Neuronal stem cell (in vitro differentiated cells): ENCODE results near the gene OSBPL10.

Source experiments
- DNase-seq: peaks from one replicate; pipeline ENCODE4 v3.0.0-alpha.2; 2013; ENCODE audit warnings: low spot score
- H2AFZ ChIP-seq: one replicate; pipeline ENCODE4 v1.6.1; 2013; ENCODE audit warnings: mild to moderate bottlenecking, low read length, inconsistent platforms
- H2AK5ac ChIP-seq: 2 replicates; pipeline ENCODE4 v1.6.1; 2013; ENCODE audit warnings: low read depth, mild to moderate bottlenecking, inconsistent platforms, low read length, moderate library complexity, mixed read lengths
- H2BK120ac ChIP-seq: 2 replicates; pipeline ENCODE4 v1.6.1; 2013; ENCODE audit warnings: low read depth, mild to moderate bottlenecking, inconsistent platforms, low read length, moderate library complexity, mixed read lengths
- H2BK12ac ChIP-seq: one replicate; pipeline ENCODE4 v1.6.1; 2013; ENCODE audit warnings: low read length, inconsistent platforms
- H2BK15ac ChIP-seq: 2 replicates; pipeline ENCODE4 v1.6.1; 2013; ENCODE audit warnings: mild to moderate bottlenecking, low read length, inconsistent platforms, mixed read lengths
- H2BK5ac ChIP-seq: one replicate; pipeline ENCODE4 v1.6.1; 2013; ENCODE audit warnings: inconsistent platforms, mild to moderate bottlenecking, low read length, moderate library complexity
- H3K14ac ChIP-seq: one replicate; pipeline ENCODE4 v1.6.1; 2013; ENCODE audit warnings: low read length, inconsistent platforms
- H3K18ac ChIP-seq: 2 replicates; pipeline ENCODE4 v1.6.1; 2013; ENCODE audit warnings: low read length, inconsistent platforms
- H3K23ac ChIP-seq: 2 replicates; pipeline ENCODE4 v1.6.1; 2013; ENCODE audit warnings: low read depth, mild to moderate bottlenecking, mixed read lengths, low read length, inconsistent platforms; ENCODE audit not compliant: poor library complexity
- H3K27ac ChIP-seq: replicated peaks from 3 replicates; pipeline ENCODE4 v1.5.1; 2013; ENCODE audit warnings: low read length, inconsistent platforms
- H3K27me3 ChIP-seq, 3 experiments: 2 replicates each; pipeline ENCODE4 v1.6.1; 2013; ENCODE audit warnings: low read length in 3 of 3, mild to moderate bottlenecking in 2 of 3, inconsistent platforms in 1 of 3, low read depth in 1 of 3, mixed read lengths in 1 of 3, moderate library complexity in 1 of 3; ENCODE audit not compliant: control insufficient read depth in 3 of 3, insufficient read depth in 3 of 3
- H3K36me3 ChIP-seq, 2 donors: replicated peaks in 1 of 2; 2 replicates each; pipeline ENCODE4 v1.6.1; 2013; ENCODE audit warnings: low read length in 2 of 2; ENCODE audit not compliant: control insufficient read depth in 2 of 2, insufficient read depth in 2 of 2
- H3K4ac ChIP-seq: 2 replicates; pipeline ENCODE4 v1.6.1; 2013; ENCODE audit warnings: inconsistent platforms, mild to moderate bottlenecking, low read length, moderate library complexity
- H3K4me1 ChIP-seq, 2 donors: 1 replicate in 1 of 2; 2 replicates in 1 of 2; pipeline ENCODE4 v1.6.1; 2013; ENCODE audit warnings: low read length in 2 of 2, low read depth in 1 of 2; ENCODE audit not compliant: control insufficient read depth in 2 of 2, insufficient read depth in 1 of 2
- H3K4me2 ChIP-seq: one replicate; pipeline ENCODE4 v1.6.1; 2013; ENCODE audit warnings: mild to moderate bottlenecking, low read length, inconsistent platforms; ENCODE audit not compliant: insufficient read depth, poor library complexity, severe bottlenecking
- H3K4me3 ChIP-seq, 2 donors: 2 replicates each; pipeline ENCODE4 v1.5.1; 2013; ENCODE audit warnings: low read length in 2 of 2, mild to moderate bottlenecking in 2 of 2, inconsistent platforms in 1 of 2, moderate library complexity in 1 of 2
- H3K79me1 ChIP-seq: one replicate; pipeline ENCODE4 v1.6.1; 2013; ENCODE audit warnings: low read depth, mild to moderate bottlenecking, inconsistent platforms, low read length, moderate library complexity
- H3K9ac ChIP-seq: one replicate; pipeline ENCODE4 v1.6.1; 2013; ENCODE audit warnings: mild to moderate bottlenecking, low read depth, low read length, inconsistent platforms; ENCODE audit not compliant: poor library complexity
- H3K9me3 ChIP-seq, 2 donors: replicated peaks in 1 of 2; 2 replicates each; pipeline versions ENCODE3 to v1.6.1; 2013; ENCODE audit warnings: low read length in 2 of 2, mild to moderate bottlenecking in 2 of 2, inconsistent platforms in 1 of 2, low read depth in 1 of 2, mixed read lengths in 1 of 2, moderate library complexity in 1 of 2; ENCODE audit not compliant: control insufficient read depth in 2 of 2, insufficient read depth in 1 of 2
- H4K8ac ChIP-seq: one replicate; pipeline ENCODE4 v1.6.1; 2013; ENCODE audit warnings: low read depth, mild to moderate bottlenecking, inconsistent platforms, low read length, moderate library complexity
- H4K91ac ChIP-seq: one replicate; pipeline ENCODE4 v1.6.1; 2013; ENCODE audit warnings: low read length, low read depth, mild to moderate bottlenecking, inconsistent platforms; ENCODE audit not compliant: poor library complexity
- WGBS, 2 donors: extraction: QIAGEN DNeasy Blood & Tissue Kit; methylation state at CpG; one replicate each; pipeline ENCODE4 v1.1.7; 2013; ENCODE audit warnings: missing lambda C conversion rate in 2 of 2, mixed read lengths in 1 of 2; ENCODE audit not compliant: insufficient read length in 2 of 2, insufficient replicate concordance in 1 of 2; ENCODE audit errors: extremely low coverage in 2 of 2; 5-methylcytosine and 5-hydroxymethylcytosine counted together

Gene OSBPL10

DNA sequence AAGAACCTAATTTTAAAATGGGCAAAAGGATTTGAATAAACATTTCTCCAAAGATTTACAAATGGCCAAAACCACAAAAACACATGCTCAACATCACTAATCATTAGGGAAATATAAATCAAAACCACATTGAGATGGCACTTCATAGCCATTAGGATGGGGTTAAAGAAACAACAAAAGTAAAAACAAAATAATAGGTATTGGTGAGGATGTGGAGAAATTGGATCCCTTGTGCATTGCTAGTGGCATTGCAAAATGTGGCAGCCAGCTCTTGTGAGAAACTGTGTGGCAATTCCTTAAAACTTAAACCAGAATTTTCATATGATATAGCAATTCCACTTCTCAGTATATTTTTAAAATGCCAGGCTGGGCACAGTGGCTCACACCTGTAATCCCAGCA lies 321.8 kb downstream of the OSBPL10 start:
- Histone ChIP-seq H3K27me3 (no peaks in the 10 kb centered on the region), H2BK12ac (no peak overlapping the region), H2AK5ac (no peak overlapping the region), H2BK120ac (no peak overlapping the region), H3K14ac (no peak overlapping the region), H3K4ac (no peak overlapping the region), H3K27ac (no peak overlapping the region), H2AFZ (no peak overlapping the region), H3K36me3 (no peaks in the 10 kb centered on the region), H4K8ac (no peak overlapping the region), H2BK5ac (no peak overlapping the region), H3K9ac (no peak overlapping the region), H4K91ac (no peak overlapping the region), H3K4me3 (no peak overlapping the region), H3K4me2 (no peak overlapping the region), H2BK15ac (no peak overlapping the region), H3K18ac (no peak overlapping the region), H3K79me1 (no peaks in the 10 kb centered on the region), H3K23ac (no peak overlapping the region), H3K4me1 (peaks cover 3% of the 10 kb centered on the region in 2 donors), H3K9me3 (peaks cover 0 to 2% of the 10 kb centered on the region in 2 donors)
- no peak for DNase-seq

DNA sequence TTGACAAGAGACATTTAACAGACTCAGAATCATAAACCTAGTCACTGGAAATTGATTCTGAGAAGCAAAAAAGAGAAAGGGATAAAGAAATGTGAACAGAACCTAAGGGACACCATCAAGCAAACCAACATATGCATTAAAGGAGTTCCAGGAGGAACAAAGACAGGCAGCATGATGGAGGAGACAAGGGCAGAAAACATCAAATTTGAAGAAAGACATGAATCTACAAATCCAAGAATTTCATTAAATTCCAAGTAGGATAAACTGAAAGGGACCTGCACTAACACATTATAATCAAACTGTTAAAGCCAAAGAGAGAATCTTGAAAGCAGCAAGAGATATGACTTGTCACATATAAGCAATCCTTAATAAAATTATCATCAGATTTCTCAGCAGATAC lies 326.1 kb downstream of the OSBPL10 start:
- Histone ChIP-seq H3K9ac (no peak overlapping the region), H3K14ac (no peak overlapping the region), H3K27me3 (no peaks in the 10 kb centered on the region), H3K18ac (no peak overlapping the region), H3K79me1 (no peaks in the 10 kb centered on the region), H2BK120ac (no peak overlapping the region), H2BK12ac (no peak overlapping the region), H3K23ac (no peak overlapping the region), H4K8ac (no peak overlapping the region), H3K4me3 (no peak overlapping the region), H3K9me3 (peaks cover 5 to 13% of the 10 kb centered on the region in 2 donors), H3K4me2 (no peak overlapping the region), H2AFZ (no peak overlapping the region), H2AK5ac (no peak overlapping the region), H2BK15ac (no peak overlapping the region), H3K36me3 (no peaks in the 10 kb centered on the region), H3K4me1 (no peaks in the 10 kb centered on the region), H3K4ac (no peak overlapping the region), H3K27ac (no peak overlapping the region), H4K91ac (no peak overlapping the region), H2BK5ac (no peak overlapping the region)
- no peak for DNase-seq

DNA sequence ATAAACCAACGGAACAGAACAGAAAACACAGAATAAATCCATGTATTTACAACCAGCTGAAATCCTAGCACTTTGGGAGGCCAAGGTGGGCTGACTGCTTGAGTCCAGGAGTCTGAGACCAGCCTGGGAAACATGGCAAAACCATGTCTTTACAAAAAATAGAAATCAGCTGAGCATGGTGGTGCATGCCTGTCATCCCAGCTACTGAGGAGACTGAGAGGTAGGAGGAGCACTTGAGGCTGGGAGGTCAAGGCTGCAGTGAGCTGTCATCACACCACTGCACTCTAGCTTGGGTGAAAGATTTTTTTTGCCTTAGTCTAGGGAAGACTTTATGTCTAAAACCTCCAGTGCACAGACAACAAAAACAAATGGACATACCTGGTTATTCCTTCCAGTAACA lies 327.6 kb downstream of the OSBPL10 start:
- DNase-seq = no peak
- H2AFZ ChIP-seq = no peak overlapping the region
- H3K27ac ChIP-seq = no peak overlapping the region
- H2BK120ac ChIP-seq = no peak overlapping the region
- H2AK5ac ChIP-seq = no peak overlapping the region
- no peak overlapping the region for H3K9ac ChIP-seq
- no peak overlapping the region for H3K4me3 ChIP-seq
- H2BK5ac ChIP-seq = no peak overlapping the region
- WGBS, 2 donors = no CpG with 5 or more reads among the region's 1 CpG
- peaks cover 10 to 28% of the 10 kb centered on the region in 2 donors for H3K9me3 ChIP-seq
- no peak overlapping the region for H3K14ac ChIP-seq
- no peak overlapping the region for H3K18ac ChIP-seq
- H2BK15ac ChIP-seq = no peak overlapping the region
- no peak overlapping the region for H4K8ac ChIP-seq
- no peaks in the 10 kb centered on the region for H3K4me1 ChIP-seq
- H3K23ac ChIP-seq = no peak overlapping the region
- H4K91ac ChIP-seq = no peak overlapping the region
- H3K79me1 ChIP-seq = no peaks in the 10 kb centered on the region
- no peaks in the 10 kb centered on the region for H3K27me3 ChIP-seq
- peaks cover 0 to 2% of the 10 kb centered on the region in 2 donors for H3K36me3 ChIP-seq
- no peak overlapping the region for H3K4me2 ChIP-seq
- H3K4ac ChIP-seq = no peak overlapping the region
- no peak overlapping the region for H2BK12ac ChIP-seq

DNA sequence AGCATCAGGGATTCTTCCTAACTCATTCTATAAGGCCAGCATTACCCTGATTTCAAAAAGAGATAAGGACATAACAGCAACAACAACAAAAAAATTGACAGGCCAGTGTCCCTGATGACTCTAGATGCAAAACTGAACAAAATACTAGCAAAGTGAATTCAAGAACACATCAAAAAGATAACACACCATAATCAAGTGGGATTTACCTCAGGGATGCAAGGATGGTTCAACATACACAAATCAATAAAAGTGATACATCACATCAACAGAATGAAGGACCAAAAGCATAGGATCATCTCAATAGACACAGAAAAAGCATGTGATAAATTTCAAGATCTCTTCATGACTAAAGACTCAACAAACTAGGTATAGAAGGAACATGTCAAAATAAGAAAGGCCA lies 328.8 kb downstream of the OSBPL10 start:
- Histone ChIP-seq H3K4me1 (no peaks in the 10 kb centered on the region), H4K91ac (no peak overlapping the region), H3K23ac (no peak overlapping the region), H2AFZ (no peak overlapping the region), H3K4me3 (no peak overlapping the region), H3K9me3 (peaks cover 16 to 40% of the 10 kb centered on the region in 2 donors), H2BK12ac (no peak overlapping the region), H2BK5ac (no peak overlapping the region), H2BK120ac (no peak overlapping the region), H3K18ac (no peak overlapping the region), H2BK15ac (no peak overlapping the region), H3K4me2 (no peak overlapping the region), H3K79me1 (no peaks in the 10 kb centered on the region), H3K36me3 (peaks cover 6 to 12% of the 10 kb centered on the region in 2 donors), H3K27ac (no peak overlapping the region), H4K8ac (no peak overlapping the region), H3K4ac (no peak overlapping the region), H3K14ac (no peak overlapping the region), H3K27me3 (no peaks in the 10 kb centered on the region), H2AK5ac (no peak overlapping the region), H3K9ac (no peak overlapping the region)
- no peak for DNase-seq
